Left renal pelvis (tissue), 4 donors: ENCODE measurements around the gene NUP42. TPM values are rescaled to one million over a fixed set of nuclear protein-coding genes. Genes with fewer than 3 reads are reported as not detected.
"Not testable (repeated sequence)": the region's sequence is repeated elsewhere in the genome, so short reads cannot be mapped to it uniquely, and the experiment has no call there.

Experiments used
- DNase-seq, 4 donors: peaks; one replicate each; pipeline ENCODE4 v3.0.0-alpha.2; 2013; ENCODE audit warnings: low read depth in 4 of 4, low spot score in 3 of 4
- polyA plus RNA-seq, 4 donors: library from polyadenylated mRNA; unstranded; fragments of 120-200 nt; gene quantifications; one replicate each; pipeline ENCODE4 v1.2.1, GENCODE V29; 2013; ENCODE audit not compliant: insufficient read length in 4 of 4

NUP42 gene
- polyA plus RNA-seq, 4 donors = 55.8 to 85.1 (median 61.5) TPM

GRCh38 chr7:23197745-23198144 is 15.9 kb downstream of the NUP42 start:
- not testable (repeated sequence) for DNase-seq

GRCh38 chr7:23200331-23200730 is 18.5 kb downstream of the NUP42 start:
- no peak for DNase-seq

GRCh38 chr7:23204241-23204640 is 22.4 kb downstream of the NUP42 start:
- DNase-seq = no peak

- DNase-seq = no peak
Observed at GRCh38 chr7:23205577-23205908, 23.7 kb downstream of the NUP42 start.

GRCh38 chr7:23205909-23206767 is 24.3 kb downstream of the NUP42 start:
- peak in 3 of 4 donors; percentile 42 to 58 (median 51) for DNase-seq

GRCh38 chr7:23207021-23207420 is 25.2 kb downstream of the NUP42 start:
- DNase-seq = no peak

GRCh38 chr7:23207884-23208283 is 26.0 kb downstream of the NUP42 start:
- DNase-seq = no peak

- DNase-seq = no peak
Observed at GRCh38 chr7:23208316-23208715, 26.5 kb downstream of the NUP42 start.

- no peak for DNase-seq
Observed at GRCh38 chr7:23210506-23210905, 28.7 kb downstream of the NUP42 start.

GRCh38 chr7:23211589-23211988 is 29.7 kb downstream of the NUP42 start:
- DNase-seq = peak in 3 of 4 donors; percentile 59 to 64 (median 61)

- DNase-seq = no peak
Observed at GRCh38 chr7:23212395-23212794, 30.5 kb downstream of the NUP42 start.

GRCh38 chr7:23212841-23213240 is 31.0 kb downstream of the NUP42 start:
- DNase-seq = no peak

- DNase-seq = no peak
Observed at GRCh38 chr7:23213755-23214154, 31.9 kb downstream of the NUP42 start.

- DNase-seq = no peak
Observed at GRCh38 chr7:23214423-23214822, 32.6 kb downstream of the NUP42 start.

- DNase-seq = no peak
Observed at GRCh38 chr7:23214938-23215337, 33.1 kb downstream of the NUP42 start.

GRCh38 chr7:23216021-23216420 is 34.2 kb downstream of the NUP42 start:
- DNase-seq = no peak

GRCh38 chr7:23218196-23218595 is 36.3 kb downstream of the NUP42 start:
- no peak for DNase-seq

GRCh38 chr7:23220690-23221305 is 39.0 kb downstream of the NUP42 start:
- DNase-seq = no peak

GRCh38 chr7:23222439-23223030 is 40.7 kb downstream of the NUP42 start:
- DNase-seq = no peak

GRCh38 chr7:23224364-23224763 is 42.5 kb downstream of the NUP42 start:
- DNase-seq = not testable (repeated sequence)

- no peak for DNase-seq
Observed at GRCh38 chr7:23226844-23227450, 45.1 kb downstream of the NUP42 start.
